GM12801 (cell line): ENCODE measurements around the gene BATF3.

Source experiments
- CTCF ChIP-seq: IDR thresholded peaks from one replicate; pipeline ENCODE4 v1.5.1; 2011; ENCODE audit warnings: control low read depth; ENCODE audit not compliant: insufficient read length; ENCODE audit errors: extremely low read depth

Gene BATF3

DNA sequence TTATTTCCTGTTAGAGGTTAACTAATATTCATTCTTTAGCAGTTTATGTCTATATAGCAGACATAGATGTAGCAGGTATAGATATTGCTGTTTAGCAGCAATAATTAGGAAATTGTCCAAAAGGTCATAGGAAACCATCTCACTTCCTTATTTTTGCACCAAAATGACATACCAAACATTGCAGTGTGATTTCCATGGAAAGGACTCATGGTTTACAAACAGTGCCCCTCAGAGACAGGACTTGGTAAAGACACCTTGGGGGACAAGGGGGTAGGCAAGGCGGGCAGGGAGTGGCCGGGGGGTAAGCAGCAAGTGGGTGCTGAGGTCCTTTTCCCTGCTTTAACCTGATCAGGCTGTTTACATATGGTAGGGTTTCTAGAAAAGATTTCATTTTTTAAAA is 30.5 kb downstream of the BATF3 start:
- TF ChIP-seq CTCF: no peak

DNA sequence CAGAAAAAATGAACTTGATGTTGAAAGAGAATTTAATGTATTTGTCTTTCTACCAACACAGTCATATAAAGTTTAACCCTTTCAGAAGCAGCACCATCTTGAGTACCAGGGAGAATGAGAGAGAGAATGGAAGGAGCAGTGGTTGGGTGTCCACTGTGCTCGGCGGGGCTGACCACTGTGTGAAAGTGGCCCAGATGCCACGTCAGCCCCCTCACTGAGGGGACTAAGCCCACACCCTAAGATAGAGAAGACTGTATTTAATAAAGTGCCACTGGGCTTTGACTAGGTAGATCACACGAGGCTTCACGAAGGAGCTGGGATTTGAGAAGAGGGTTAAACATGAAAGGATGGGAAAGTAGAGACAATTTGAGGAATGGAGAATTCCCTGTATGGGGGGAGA is 31.2 kb downstream of the BATF3 start:
- no peak for TF ChIP-seq CTCF

DNA sequence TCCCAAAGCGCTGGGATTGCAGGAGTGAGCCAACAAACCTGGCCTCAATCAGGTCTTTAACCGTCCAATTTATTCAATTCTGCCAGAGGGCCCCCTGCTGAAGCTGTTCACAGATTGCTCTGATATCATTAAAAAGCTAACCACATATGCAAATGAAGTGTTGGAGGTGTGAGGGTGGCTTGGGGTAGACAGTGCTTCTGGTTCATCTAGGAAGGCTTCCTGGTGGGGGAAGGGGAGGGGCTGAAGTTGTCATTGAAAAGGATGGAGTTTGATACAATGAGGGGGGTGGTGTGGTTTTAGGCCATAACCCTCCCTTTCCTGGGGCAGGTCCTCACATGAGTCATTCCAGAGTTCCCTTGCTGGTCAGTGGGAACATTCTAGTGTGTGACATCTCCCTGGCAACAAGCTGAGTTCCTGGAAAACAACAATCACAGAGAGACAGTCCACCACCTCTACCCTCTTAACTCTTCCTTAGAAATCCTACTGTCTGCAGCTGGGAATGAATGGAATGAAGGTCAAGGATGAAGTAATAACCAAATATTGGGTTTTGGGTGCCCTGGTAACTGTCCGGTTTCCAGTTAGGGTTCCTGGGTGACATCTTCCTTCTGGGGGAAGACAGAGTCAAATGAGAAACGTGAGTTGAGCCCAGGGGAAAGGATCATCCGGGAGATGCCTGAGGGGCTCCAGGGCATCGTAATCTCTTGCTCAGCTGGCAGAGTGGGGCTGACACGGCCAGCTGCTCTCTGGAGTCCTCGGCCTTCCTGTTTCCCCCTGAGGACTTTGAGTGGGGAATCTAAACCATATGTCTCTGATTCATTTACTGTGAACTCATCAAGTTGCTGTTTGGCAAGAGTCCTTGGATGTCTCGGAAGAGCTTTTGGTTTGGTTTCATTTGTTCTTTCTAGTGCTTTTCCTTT is 32.2 kb downstream of the BATF3 start:
- TF ChIP-seq CTCF: no peak

- TF ChIP-seq CTCF: no peak
Measured at GRCh38 chr1:212666116-212666775, 33.4 kb downstream of the BATF3 start.

GRCh38 chr1:212665241-212666115 is 34.2 kb downstream of the BATF3 start:
- no peak for TF ChIP-seq CTCF

GRCh38 chr1:212664409-212665199 is 35.0 kb downstream of the BATF3 start:
- no peak for TF ChIP-seq CTCF
